Fibroblast of mammary gland (primary cell): Measurements from ENCODE around the gene EIF4A3.
A peak's percentile ranks its signal among the peaks of the same experiment; 100 is the strongest.

Experiments
- DNase-seq: peaks from one replicate; pipeline ENCODE4 v3.0.0-alpha.2; 2010; ENCODE audit warnings: low read depth
- H3K4me3 ChIP-seq: 2 replicates; pipeline ENCODE4 v1.5.1; 2011; ENCODE audit warnings: low read depth, mild to moderate bottlenecking, low read length, moderate library complexity; ENCODE audit not compliant: control insufficient read depth
- TF ChIP-seq, protein P1 (sequence below): conservative IDR thresholded peaks from 2 replicates; pipeline ENCODE4 v1.5.1; 2011; ENCODE audit warnings: low read depth, low read length, inconsistent platforms; ENCODE audit not compliant: control insufficient read depth, insufficient read depth

EIF4A3 gene

DNA sequence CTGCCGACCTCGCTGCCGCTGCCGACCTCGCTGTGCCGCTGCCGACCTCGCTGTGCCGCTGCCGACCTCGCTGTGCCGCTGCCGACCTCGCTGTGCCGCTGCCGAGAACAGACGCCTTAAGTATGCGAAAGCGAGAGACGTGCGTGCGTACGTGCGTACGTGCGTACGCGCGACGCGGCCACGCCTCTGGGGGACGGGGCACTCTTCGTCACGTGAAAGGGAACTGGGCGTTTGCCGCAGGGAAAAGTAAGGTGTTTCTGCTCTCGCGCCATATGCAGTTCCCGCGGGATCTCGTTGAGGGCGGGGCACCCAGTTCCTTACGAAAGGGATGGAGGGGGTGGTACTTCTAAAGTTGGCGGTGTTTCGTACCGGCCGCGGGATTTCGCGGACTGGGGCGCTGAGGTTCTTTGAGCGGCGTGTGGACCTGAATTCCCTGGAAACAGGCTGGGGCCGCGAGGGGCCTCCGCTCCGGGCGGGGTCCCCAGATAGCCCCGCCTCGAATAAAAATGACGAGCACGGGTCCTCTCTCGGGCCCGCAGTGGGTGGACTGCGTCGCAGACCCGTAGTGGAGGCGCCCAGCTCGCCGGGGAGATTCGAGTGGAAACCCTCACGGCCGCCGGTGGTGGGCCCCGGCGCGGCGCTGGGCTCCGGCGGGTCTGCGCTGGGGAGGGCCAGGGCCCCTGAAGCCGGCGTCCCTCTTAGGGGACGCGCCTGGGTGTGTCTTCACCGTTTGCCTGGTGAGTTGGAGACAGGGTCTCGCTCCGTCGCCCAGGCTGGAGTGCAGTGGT is at the start of gene EIF4A3:
Gene EIF4A3, minus strand, starts transcription at position 94 of the 788 bp plus-strand sequence. CDS start 167 bp downstream, outside the sequence.
- peak within 1 kb of the TSS; percentile 87 for H3K4me3 ChIP-seq
- DNase-seq, result peak; percentile 98
- TF ChIP-seq, protein P1, sequence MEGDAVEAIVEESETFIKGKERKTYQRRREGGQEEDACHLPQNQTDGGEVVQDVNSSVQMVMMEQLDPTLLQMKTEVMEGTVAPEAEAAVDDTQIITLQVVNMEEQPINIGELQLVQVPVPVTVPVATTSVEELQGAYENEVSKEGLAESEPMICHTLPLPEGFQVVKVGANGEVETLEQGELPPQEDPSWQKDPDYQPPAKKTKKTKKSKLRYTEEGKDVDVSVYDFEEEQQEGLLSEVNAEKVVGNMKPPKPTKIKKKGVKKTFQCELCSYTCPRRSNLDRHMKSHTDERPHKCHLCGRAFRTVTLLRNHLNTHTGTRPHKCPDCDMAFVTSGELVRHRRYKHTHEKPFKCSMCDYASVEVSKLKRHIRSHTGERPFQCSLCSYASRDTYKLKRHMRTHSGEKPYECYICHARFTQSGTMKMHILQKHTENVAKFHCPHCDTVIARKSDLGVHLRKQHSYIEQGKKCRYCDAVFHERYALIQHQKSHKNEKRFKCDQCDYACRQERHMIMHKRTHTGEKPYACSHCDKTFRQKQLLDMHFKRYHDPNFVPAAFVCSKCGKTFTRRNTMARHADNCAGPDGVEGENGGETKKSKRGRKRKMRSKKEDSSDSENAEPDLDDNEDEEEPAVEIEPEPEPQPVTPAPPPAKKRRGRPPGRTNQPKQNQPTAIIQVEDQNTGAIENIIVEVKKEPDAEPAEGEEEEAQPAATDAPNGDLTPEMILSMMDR, result no peak

DNA sequence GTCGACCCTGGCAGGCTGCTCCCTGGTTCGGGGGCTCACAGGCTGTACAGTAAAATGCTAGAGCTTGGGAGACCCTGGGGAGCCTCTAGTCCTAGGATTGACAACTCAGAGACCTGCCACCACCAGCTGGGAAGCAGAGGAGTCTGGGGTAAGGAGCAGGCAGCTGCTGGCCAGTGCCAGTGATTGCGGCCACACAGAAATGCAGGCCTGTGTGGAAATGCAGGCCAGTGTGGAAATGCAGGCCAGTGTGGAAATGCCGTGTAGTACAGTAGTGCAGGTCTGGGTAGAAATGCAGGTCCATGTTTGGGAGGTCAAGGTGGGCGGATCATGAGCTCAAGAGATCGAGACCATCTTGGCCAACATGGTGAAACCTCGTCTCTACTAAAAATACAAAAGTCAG is 49.7 kb upstream of the EIF4A3 start:
- H3K4me3 ChIP-seq, result no peak overlapping the region
- DNase-seq, result no peak
- TF ChIP-seq, protein P1, result no peak

DNA sequence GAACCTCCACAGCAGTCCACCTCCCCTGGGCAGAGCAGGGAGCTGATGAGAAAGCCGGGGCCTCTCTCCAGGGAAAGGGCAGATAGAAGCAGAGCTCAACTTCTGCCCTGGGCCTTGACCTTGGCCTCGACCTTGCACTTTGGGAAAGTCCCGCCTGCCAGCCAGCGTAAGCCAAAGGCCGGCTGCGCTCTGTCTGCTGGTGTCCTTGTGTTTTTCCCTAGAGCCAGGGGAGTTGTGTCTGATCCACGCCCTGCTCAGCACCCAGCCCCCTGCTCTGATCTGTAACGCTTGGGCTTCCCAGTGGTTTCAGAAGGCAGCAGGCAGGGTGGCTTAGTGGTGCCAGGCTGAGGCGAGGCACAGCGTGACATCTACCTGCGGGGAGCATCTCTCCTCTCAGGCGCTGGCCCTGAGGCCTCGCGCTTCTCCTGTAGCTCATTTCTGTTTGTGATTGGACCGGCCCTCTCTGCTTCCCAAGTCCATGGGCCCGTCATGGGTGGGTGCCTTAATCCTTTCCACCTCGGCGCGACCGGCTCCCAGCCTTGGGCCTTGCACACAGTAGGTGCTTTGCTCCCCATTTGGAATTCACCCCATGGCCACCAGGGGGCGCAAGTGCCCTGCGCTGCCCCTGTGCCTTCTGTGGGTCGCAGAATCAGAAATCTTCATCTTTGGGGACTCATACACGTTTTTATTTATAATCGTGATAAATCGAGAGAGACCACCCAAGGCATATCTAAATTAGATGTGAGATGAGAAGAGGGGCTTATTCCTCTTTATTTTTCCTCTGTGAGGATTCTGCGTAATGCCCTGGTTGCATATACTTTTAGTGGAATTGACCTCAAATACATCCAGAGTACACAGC is 49.0 kb upstream of the EIF4A3 start:
- TF ChIP-seq, protein P1, result peak; percentile 90
- H3K4me3 ChIP-seq, result no peak overlapping the region
- DNase-seq, result no peak

DNA sequence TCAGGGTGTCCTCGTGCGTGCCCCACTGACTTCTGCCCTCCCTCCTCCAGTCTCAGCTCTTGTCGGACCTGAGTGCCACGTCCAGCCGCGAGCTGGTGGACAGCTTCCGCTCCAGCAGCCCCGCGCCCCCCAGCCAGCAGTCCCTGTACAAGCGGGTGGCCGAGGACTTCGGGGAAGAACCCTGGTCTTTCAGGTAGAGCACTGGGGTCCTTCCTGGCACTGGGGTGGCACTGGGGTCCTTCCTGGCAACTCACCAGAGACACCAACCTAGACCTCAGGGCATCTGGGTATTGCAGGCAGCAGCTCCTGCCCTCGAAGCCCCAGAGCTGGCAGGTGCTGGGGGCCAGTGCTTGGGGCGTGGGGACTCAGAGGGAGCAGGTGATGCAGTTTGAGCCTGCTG is 48.2 kb upstream of the EIF4A3 start:
- H3K4me3 ChIP-seq, result no peak overlapping the region
- DNase-seq, result no peak
- TF ChIP-seq, protein P1, result no peak

DNA sequence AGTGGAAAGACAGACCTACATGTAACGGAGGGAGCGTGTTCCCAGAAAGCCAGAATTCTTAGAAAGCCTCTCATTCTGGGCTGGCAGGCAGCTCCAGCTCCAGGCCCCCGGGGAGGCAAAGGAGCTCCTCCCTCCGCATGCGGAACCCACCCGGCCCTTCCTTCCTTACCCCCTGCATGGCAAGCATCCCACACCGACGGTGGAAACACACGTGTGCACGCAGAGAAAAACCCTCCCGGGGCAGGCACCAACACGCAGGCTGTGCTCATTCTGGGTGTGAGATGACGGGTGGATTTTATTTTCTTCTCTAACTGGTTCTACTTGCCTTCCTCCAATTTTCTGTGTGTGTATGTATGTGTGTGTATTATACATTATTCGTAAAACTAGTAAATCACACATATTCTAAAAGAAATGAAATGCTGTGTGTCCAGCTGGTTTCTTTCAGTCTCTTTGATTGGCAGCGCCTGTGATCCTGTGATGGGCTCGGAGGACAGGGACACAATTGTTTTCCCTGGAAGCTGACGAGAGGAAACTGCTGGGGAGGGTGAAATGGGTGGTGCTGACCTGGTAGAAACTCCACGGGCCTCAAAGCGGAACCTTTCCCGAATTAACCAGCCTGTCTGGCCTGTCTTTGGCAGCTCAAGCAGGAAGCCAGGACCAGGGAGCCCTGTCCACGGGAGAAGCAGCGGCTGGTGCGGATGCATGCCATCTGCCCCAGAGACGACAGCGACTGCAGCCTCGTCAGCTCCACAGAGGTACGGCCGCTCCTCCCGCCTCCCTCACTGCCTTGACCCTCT is 45.1 kb upstream of the EIF4A3 start:
- no peak overlapping the region for H3K4me3 ChIP-seq
- TF ChIP-seq, protein P1, result no peak
- DNase-seq, result no peak

DNA sequence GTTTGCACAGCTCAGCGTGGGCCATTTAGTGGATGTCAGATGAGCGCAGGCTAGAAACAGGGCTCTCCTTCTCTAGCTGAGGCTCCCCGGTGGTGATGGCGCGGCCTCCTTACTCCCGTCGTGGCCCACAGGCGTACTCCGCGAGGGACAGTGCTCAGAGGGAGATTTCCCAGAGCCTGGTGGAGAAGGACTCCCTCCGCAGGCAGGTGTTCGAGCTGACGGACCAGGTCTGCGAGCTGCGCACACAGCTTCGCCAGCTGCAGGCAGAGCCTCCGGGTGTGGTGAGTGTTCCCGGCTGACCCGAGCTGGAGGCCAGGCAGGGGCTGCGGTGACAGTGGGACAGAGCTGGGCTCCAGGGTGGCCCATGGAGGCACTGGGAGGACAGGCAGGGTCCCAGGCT is 44.3 kb upstream of the EIF4A3 start:
- TF ChIP-seq, protein P1, result no peak
- no peak for DNase-seq
- H3K4me3 ChIP-seq, result no peak overlapping the region
